NCI-H2081 (cell line): ENCODE data around the gene ESRRB.

Experiments used
- DNase-seq, 2 experiments: peaks; one replicate each; lab custom pipeline; 2025; lab: John Stamatoyannopoulos, UW

The ESRRB gene

GRCh38 chr14:76541594-76542219 is 165.8 kb downstream of the ESRRB start:
- DNase-seq, result no peak

GRCh38 chr14:76546426-76547221 is 170.7 kb downstream of the ESRRB start:
- peak in 1 of 2 experiments; percentile 45 for DNase-seq

GRCh38 chr14:76547831-76548230 is 171.9 kb downstream of the ESRRB start:
- no peak for DNase-seq

GRCh38 chr14:76550534-76550933 is 174.6 kb downstream of the ESRRB start:
- no peak for DNase-seq

GRCh38 chr14:76551116-76551515 is 175.2 kb downstream of the ESRRB start:
- no peak for DNase-seq
